ENCODE measurements around the gene RBM18. TPM values are rescaled to one million over a fixed set of nuclear protein-coding genes. Genes with fewer than 3 reads are reported as not detected.

The RBM18 gene
- total and polyA plus RNA-seq, 2 donors (not counting 1 experiment from before 2014, with no cell fraction given) = 11.2 to 25.1 TPM

DNA sequence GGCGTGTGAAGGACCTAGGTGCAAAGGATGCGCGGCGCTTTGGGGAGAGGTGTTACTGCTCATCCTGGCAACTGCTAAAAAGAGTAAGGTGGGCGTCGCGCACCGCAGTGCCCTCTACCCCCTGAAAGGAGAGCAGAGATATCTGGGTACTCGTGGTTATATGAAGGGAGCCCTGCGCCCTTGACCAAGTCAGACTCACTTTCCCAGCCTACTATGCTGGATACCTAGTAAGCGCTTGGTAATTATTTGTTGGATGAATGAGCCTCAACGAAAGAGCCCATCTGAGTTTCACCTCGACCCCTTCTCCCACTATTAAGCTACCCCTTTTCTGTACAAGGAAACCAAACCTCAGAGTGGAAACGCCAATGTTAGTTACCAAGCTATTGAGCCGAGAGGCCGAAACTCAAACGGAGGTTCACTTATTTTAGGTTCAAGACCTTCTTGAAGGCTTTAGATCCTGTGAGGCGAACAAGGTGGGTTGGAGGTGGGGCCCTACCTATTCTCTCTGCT lies 43.9 kb downstream of the RBM18 start:
- Histone ChIP-seq H3K36me3 (ENCODE audit: control insufficient read depth, insufficient read depth, low read length) (no peaks in the 10 kb centered on the region), H3K4me2 (ENCODE audit: extremely low read depth, insufficient read depth, low read length) (no peak overlapping the region), H3K27me3 (ENCODE audit: control insufficient read depth, insufficient read depth, low read length) (peaks cover 92% of the 10 kb centered on the region), H3K9ac (ENCODE audit: insufficient read depth, low read length) (no peak overlapping the region), H3K4me1 (ENCODE audit: control insufficient read depth, extremely low read depth, insufficient read depth, low read length) (no peaks in the 10 kb centered on the region), H3K27ac (ENCODE audit: insufficient read depth, low read length) (no peak overlapping the region), H3K9me3 (ENCODE audit: control insufficient read depth, insufficient read depth, low read depth, low read length) (no peaks in the 10 kb centered on the region), H3K4me3 (replicated peaks in 1 of 4; ENCODE audit: control extremely low read depth in 1 of 4, insufficient read depth in 1 of 4, low read depth in 3 of 4, low read length in 4 of 4) (no peak overlapping the region), H3K79me2 (ENCODE audit: control insufficient read depth, insufficient read depth, low read length) (no peaks in the 10 kb centered on the region), H4K20me1 (ENCODE audit: control insufficient read depth, extremely low read depth, insufficient read depth, low read length) (no peaks in the 10 kb centered on the region), H2AFZ (ENCODE audit: low read length) (no peak overlapping the region)
- no peak for DNase-seq (ENCODE audit: low read depth in 2 of 2)
- TF ChIP-seq, protein P1, sequence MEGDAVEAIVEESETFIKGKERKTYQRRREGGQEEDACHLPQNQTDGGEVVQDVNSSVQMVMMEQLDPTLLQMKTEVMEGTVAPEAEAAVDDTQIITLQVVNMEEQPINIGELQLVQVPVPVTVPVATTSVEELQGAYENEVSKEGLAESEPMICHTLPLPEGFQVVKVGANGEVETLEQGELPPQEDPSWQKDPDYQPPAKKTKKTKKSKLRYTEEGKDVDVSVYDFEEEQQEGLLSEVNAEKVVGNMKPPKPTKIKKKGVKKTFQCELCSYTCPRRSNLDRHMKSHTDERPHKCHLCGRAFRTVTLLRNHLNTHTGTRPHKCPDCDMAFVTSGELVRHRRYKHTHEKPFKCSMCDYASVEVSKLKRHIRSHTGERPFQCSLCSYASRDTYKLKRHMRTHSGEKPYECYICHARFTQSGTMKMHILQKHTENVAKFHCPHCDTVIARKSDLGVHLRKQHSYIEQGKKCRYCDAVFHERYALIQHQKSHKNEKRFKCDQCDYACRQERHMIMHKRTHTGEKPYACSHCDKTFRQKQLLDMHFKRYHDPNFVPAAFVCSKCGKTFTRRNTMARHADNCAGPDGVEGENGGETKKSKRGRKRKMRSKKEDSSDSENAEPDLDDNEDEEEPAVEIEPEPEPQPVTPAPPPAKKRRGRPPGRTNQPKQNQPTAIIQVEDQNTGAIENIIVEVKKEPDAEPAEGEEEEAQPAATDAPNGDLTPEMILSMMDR (conservative IDR thresholded peaks at IDR 0.05 in 1 of 2, IDR thresholded peaks at IDR 0.05 in 1 of 2; ENCODE audit: low read depth in 1 of 2, low read length in 2 of 2) = no peak
- peak; percentile 82 for TF ChIP-seq EZH2 (IDR thresholded peaks at IDR 0.05; ENCODE audit: low read length, missing control alignments)

DNA sequence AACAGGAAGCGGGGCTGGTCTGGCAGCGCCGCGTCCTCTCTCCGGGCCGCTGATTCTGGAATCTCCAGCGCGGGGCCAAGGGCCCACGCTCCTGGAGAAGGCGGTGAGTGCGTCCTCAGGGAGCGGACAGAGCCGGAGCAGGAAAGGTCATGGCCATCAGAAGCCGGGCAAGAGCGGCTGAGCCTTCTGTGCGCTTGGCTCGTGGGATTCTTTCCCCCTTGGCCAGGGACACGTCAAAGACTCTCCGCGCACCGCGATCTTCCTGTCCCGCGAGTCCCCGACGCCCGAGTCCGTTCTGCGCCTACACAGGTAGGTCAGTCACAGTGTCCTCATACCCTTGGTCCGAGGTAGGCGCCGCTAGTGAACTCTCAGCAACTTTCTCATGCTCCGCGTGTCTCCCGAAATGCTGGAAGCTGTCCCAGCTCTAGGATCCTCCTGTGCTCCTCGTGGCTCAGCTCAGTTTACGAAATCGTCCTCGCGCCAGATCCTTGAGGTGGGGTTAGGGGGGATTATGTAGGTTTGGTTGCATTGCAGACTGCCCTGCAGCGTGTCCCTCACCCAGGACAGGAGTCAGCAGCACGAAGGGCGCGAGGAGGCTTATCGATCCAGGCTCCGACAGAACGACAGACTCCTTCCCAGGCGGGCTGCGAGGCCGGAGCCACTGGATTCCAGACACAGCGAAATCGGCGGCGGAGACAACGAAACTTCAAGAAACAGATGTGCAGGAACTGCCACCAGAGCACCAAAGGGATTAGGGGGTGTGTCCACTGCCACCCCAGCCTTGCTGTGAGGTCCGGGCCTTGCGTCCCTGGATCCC lies 44.6 kb downstream of the RBM18 start:
- no peaks in the 10 kb centered on the region for H4K20me1 ChIP-seq (ENCODE audit: control insufficient read depth, extremely low read depth, insufficient read depth, low read length)
- no peaks in the 10 kb centered on the region for H3K79me2 ChIP-seq (ENCODE audit: control insufficient read depth, insufficient read depth, low read length)
- H3K9me3 ChIP-seq (ENCODE audit: control insufficient read depth, insufficient read depth, low read depth, low read length) = no peaks in the 10 kb centered on the region
- peaks cover 92% of the 10 kb centered on the region for H3K27me3 ChIP-seq (ENCODE audit: control insufficient read depth, insufficient read depth, low read length)
- H3K27ac ChIP-seq (ENCODE audit: insufficient read depth, low read length) = no peak overlapping the region
- no peak overlapping the region for H2AFZ ChIP-seq (ENCODE audit: low read length)
- H3K4me1 ChIP-seq (ENCODE audit: control insufficient read depth, extremely low read depth, insufficient read depth, low read length) = no peaks in the 10 kb centered on the region
- TF ChIP-seq EZH2 (IDR thresholded peaks at IDR 0.05; ENCODE audit: low read length, missing control alignments) = peak; percentile 98
- TF ChIP-seq, protein P1 (conservative IDR thresholded peaks at IDR 0.05 in 1 of 2, IDR thresholded peaks at IDR 0.05 in 1 of 2; ENCODE audit: low read depth in 1 of 2, low read length in 2 of 2) = no peak
- H3K4me3 ChIP-seq (replicated peaks in 1 of 4; ENCODE audit: control extremely low read depth in 1 of 4, insufficient read depth in 1 of 4, low read depth in 3 of 4, low read length in 4 of 4) = no peak overlapping the region
- H3K4me2 ChIP-seq (ENCODE audit: extremely low read depth, insufficient read depth, low read length) = no peak overlapping the region
- DNase-seq (ENCODE audit: low read depth in 2 of 2) = peak in 1 of 2 donors; percentile 29
- no peak overlapping the region for H3K9ac ChIP-seq (ENCODE audit: insufficient read depth, low read length)
- no peaks in the 10 kb centered on the region for H3K36me3 ChIP-seq (ENCODE audit: control insufficient read depth, insufficient read depth, low read length)

DNA sequence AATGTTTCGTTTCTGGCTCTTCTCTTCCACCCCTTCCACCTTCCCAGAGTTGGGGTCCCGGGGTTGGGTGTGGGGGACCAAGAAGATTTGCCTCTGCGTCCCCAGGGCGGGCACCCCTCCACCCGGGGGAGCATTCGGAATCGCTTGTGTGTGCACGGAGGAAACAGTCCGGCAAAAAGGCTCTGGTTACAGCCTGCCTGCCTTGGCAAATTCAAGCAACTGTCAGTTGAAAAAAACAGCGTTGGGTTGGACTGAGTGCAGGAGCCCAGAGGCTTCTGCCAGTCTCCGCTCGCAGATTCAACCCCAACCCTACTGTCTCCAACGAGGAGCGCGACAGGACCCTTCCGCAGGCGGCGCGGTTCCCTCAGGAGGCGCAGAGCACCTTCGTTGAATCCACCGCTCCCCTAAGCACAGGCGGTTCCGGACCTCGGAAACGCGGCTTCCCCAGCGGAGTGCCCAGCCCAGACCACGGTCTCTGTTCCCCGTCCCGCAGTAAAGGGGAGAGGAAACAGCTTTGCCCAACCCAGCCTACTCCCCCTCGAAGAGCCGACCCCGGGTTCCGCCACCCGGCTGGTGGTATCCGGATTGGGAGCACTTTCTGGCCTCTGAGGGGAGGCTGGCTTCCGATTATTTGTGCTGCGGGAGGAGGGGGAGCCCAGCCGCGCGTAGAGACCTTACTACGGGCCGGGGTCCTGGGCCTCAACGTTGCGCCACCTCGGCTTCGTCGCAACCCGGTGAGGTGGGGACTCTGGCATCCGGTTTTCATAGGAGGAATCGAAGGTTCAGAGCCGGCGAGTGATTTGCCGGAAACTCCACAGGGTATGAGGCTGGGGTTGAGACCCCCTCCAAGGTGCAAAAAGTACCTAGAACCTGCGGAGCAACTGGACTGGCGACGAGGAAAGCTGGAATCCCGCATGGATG lies 45.4 kb downstream of the RBM18 start:
- H3K27me3 ChIP-seq (ENCODE audit: control insufficient read depth, insufficient read depth, low read length) = peaks cover 88% of the 10 kb centered on the region
- no peak overlapping the region for H3K27ac ChIP-seq (ENCODE audit: insufficient read depth, low read length)
- no peaks in the 10 kb centered on the region for H3K9me3 ChIP-seq (ENCODE audit: control insufficient read depth, insufficient read depth, low read depth, low read length)
- DNase-seq (ENCODE audit: low read depth in 2 of 2) = peak in 1 of 2 donors; percentile 36
- no peaks in the 10 kb centered on the region for H3K79me2 ChIP-seq (ENCODE audit: control insufficient read depth, insufficient read depth, low read length)
- H4K20me1 ChIP-seq (ENCODE audit: control insufficient read depth, extremely low read depth, insufficient read depth, low read length) = no peaks in the 10 kb centered on the region
- TF ChIP-seq, protein P1 (conservative IDR thresholded peaks at IDR 0.05 in 1 of 2, IDR thresholded peaks at IDR 0.05 in 1 of 2; ENCODE audit: low read depth in 1 of 2, low read length in 2 of 2) = no peak
- no peak overlapping the region for H3K4me2 ChIP-seq (ENCODE audit: extremely low read depth, insufficient read depth, low read length)
- H3K4me1 ChIP-seq (ENCODE audit: control insufficient read depth, extremely low read depth, insufficient read depth, low read length) = peaks cover 2% of the 10 kb centered on the region
- no peak overlapping the region for H3K4me3 ChIP-seq (replicated peaks in 1 of 4; ENCODE audit: control extremely low read depth in 1 of 4, insufficient read depth in 1 of 4, low read depth in 3 of 4, low read length in 4 of 4)
- H3K9ac ChIP-seq (ENCODE audit: insufficient read depth, low read length) = no peak overlapping the region
- H2AFZ ChIP-seq (ENCODE audit: low read length) = no peak overlapping the region
- H3K36me3 ChIP-seq (ENCODE audit: control insufficient read depth, insufficient read depth, low read length) = no peaks in the 10 kb centered on the region
